Nephron (organoid): ENCODE measurements around the gene PWP1.
A peak's percentile ranks its signal among the peaks of the same experiment; 100 is the strongest.

Experiments used
- H3K27ac Mint-ChIP-seq, 3 experiments: 2 replicates each; pipeline ENCODE4 v1.8.0; 2020; ENCODE audit warnings: mixed read lengths in 3 of 3, mild to moderate bottlenecking in 2 of 3, moderate library complexity in 1 of 3
- H3K27me3 Mint-ChIP-seq: 2 replicates; pipeline ENCODE4 v1.8.0; 2021; ENCODE audit warnings: low read depth, mild to moderate bottlenecking, moderate library complexity, mixed read lengths
- H3K36me3 Mint-ChIP-seq: 2 replicates; pipeline ENCODE4 v1.8.0; 2020; ENCODE audit warnings: low read depth, mixed read lengths
- H3K4me1 Mint-ChIP-seq: 2 replicates; pipeline ENCODE4 v1.8.0; 2020; ENCODE audit warnings: mixed read lengths
- H3K4me3 Mint-ChIP-seq, 3 experiments: 2 replicates each; pipeline ENCODE4 v1.8.0; 2020; ENCODE audit warnings: mild to moderate bottlenecking in 3 of 3, mixed read lengths in 3 of 3, moderate library complexity in 2 of 3
- H3K9me3 Mint-ChIP-seq: 2 replicates; pipeline ENCODE4 v1.8.0; 2020; ENCODE audit warnings: mixed read lengths
- CTCF ChIP-seq, 3 experiments: fragments of 200-600 bp; sonication (generic); IDR thresholded peaks; one replicate each; pipeline ENCODE4 v1.5.0; 2021; ENCODE audit warnings: antibody characterized with exemption in 3 of 3; ENCODE audit not compliant: unreplicated experiment in 3 of 3

Gene PWP1

GRCh38 chr12:107655281-107656065, 30.1 kb upstream of the PWP1 start:
- no peak for TF ChIP-seq CTCF (IDR thresholded peaks at IDR 0.05; ENCODE audit: unreplicated experiment in 3 of 3)
- Mint-ChIP-seq H3K4me1 (peaks cover 26% of the 10 kb centered on the region), H3K27ac (peak overlapping the region; percentile 38 to 55 (median 44)), H3K27me3 (peaks cover 6% of the 10 kb centered on the region), H3K4me3 (no peak overlapping the region), H3K36me3 (peaks cover 3% of the 10 kb centered on the region), H3K9me3 (no peaks in the 10 kb centered on the region)

- Mint-ChIP-seq H3K4me3 (no peak overlapping the region), H3K36me3 (peaks cover 3% of the 10 kb centered on the region), H3K4me1 (peaks cover 19% of the 10 kb centered on the region), H3K27me3 (peaks cover 9% of the 10 kb centered on the region), H3K9me3 (no peaks in the 10 kb centered on the region), H3K27ac (no peak overlapping the region)
- TF ChIP-seq CTCF (IDR thresholded peaks at IDR 0.05; ENCODE audit: unreplicated experiment in 3 of 3) = no peak
Observed at GRCh38 chr12:107656302-107656701, 29.3 kb upstream of the PWP1 start.

GRCh38 chr12:107657133-107657532, 28.5 kb upstream of the PWP1 start:
- TF ChIP-seq CTCF (IDR thresholded peaks at IDR 0.05; ENCODE audit: unreplicated experiment in 3 of 3) = no peak
- Mint-ChIP-seq H3K4me3 (no peak overlapping the region), H3K36me3 (peaks cover 3% of the 10 kb centered on the region), H3K27me3 (peaks cover 9% of the 10 kb centered on the region), H3K9me3 (no peaks in the 10 kb centered on the region), H3K4me1 (peaks cover 12% of the 10 kb centered on the region), H3K27ac (peak overlapping the region in 1 of 3 experiments; percentile 38)

GRCh38 chr12:107657621-107658020, 28.0 kb upstream of the PWP1 start:
- H3K4me3 Mint-ChIP-seq = no peak overlapping the region
- H3K9me3 Mint-ChIP-seq = no peaks in the 10 kb centered on the region
- no peak overlapping the region for H3K27ac Mint-ChIP-seq
- H3K27me3 Mint-ChIP-seq = peaks cover 9% of the 10 kb centered on the region
- H3K36me3 Mint-ChIP-seq = peaks cover 3% of the 10 kb centered on the region
- peaks cover 12% of the 10 kb centered on the region for H3K4me1 Mint-ChIP-seq
- no peak for TF ChIP-seq CTCF (IDR thresholded peaks at IDR 0.05; ENCODE audit: unreplicated experiment in 3 of 3)

GRCh38 chr12:107660235-107660634, 25.4 kb upstream of the PWP1 start:
- Mint-ChIP-seq H3K4me1 (peaks cover 6% of the 10 kb centered on the region), H3K36me3 (peaks cover 3% of the 10 kb centered on the region)

More at GRCh38 chr12:107660235-107660634, 25.4 kb upstream of the PWP1 start:
- no peak overlapping the region for H3K27ac Mint-ChIP-seq
- TF ChIP-seq CTCF (IDR thresholded peaks at IDR 0.05; ENCODE audit: unreplicated experiment in 3 of 3) = no peak
- peaks cover 9% of the 10 kb centered on the region for H3K27me3 Mint-ChIP-seq
- H3K9me3 Mint-ChIP-seq = no peaks in the 10 kb centered on the region
- no peak overlapping the region for H3K4me3 Mint-ChIP-seq
